ENCODE measurements around the gene FGB. TPM values are rescaled to one million over a fixed set of nuclear protein-coding genes. Genes with fewer than 3 reads are reported as not detected.
"Not testable (repeated sequence)": the region's sequence is repeated elsewhere in the genome, so short reads cannot be mapped to it uniquely, and the experiment has no call there.

FGB gene
- polyA plus RNA-seq, 1 donor: 12.3 TPM

DNA sequence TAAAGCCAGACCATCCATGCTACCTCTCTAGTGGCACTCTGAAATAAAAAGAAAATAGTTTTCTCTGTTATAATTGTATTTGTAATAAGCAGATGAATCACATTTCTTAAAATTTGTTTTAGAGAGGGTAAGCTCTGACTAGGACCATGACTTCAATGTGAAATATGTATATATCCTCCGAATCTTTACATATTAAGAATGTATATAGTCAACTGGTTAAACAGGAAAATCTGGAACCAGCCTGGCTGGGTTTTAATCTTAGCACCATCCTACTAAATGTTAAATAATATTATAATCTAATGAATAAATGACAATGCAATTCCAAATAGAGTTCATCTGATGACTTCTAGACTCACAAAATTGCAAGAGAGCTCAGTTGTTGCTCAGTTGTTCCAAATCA, 1.5 kb downstream of the FGB start:
- no peak for DNase-seq

DNA sequence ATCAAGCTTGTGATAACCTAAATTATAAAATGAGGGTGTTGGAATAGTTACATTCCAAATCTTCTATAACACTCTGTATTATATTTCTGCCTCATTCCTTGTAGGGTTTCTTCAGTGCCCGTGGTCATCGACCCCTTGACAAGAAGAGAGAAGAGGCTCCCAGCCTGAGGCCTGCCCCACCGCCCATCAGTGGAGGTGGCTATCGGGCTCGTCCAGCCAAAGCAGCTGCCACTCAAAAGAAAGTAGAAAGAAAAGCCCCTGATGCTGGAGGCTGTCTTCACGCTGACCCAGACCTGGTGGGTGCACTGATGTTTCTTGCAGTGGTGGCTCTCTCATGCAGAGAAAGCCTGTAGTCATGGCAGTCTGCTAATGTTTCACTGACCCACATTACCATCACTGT, 2.9 kb downstream of the FGB start:
- no peak for DNase-seq

DNA sequence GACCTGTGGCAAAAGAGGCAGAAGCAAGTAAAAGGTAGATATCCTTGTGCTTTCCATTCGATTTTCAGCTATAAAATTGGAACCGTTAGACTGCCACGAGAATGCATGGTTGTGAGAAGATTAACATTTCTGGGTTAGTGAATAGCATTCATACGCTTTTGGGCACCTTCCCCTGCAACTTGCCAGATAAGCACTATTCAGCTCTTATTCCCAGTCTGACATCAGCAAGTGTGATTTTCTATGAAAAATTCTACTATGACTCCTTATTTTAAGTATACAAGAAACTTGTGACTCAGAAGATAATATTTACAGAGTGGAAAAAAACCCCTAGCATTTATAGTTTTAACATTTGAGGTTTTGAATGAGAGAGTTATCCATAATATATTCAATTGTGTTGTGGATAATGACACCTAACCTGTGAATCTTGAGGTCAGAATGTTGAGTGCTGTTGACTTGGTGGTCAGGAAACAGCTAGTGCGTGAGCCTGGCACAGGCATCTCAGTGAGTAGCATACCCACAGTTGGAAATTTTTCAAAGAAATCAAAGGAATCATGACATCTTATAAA, 3.9 kb downstream of the FGB start:
- DNase-seq: no peak

DNA sequence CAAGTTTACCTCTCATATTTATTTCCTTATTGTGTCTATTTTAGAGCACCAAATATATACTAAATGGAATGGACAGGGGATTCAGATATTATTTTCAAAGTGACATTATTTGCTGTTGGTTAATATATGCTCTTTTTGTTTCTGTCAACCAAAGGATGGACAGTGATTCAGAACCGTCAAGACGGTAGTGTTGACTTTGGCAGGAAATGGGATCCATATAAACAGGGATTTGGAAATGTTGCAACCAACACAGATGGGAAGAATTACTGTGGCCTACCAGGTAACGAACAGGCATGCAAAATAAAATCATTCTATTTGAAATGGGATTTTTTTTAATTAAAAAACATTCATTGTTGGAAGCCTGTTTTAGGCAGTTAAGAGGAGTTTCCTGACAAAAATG, 6.2 kb downstream of the FGB start:
- DNase-seq: no peak

DNA sequence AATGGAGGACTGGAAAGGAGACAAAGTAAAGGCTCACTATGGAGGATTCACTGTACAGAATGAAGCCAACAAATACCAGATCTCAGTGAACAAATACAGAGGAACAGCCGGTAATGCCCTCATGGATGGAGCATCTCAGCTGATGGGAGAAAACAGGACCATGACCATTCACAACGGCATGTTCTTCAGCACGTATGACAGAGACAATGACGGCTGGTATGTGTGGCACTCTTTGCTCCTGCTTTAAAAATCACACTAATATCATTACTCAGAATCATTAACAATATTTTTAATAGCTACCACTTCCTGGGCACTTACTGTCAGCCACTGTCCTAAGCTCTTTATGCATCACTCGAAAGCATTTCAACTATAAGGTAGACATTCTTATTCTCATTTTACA, 6.8 kb downstream of the FGB start:
- no peak for DNase-seq

DNA sequence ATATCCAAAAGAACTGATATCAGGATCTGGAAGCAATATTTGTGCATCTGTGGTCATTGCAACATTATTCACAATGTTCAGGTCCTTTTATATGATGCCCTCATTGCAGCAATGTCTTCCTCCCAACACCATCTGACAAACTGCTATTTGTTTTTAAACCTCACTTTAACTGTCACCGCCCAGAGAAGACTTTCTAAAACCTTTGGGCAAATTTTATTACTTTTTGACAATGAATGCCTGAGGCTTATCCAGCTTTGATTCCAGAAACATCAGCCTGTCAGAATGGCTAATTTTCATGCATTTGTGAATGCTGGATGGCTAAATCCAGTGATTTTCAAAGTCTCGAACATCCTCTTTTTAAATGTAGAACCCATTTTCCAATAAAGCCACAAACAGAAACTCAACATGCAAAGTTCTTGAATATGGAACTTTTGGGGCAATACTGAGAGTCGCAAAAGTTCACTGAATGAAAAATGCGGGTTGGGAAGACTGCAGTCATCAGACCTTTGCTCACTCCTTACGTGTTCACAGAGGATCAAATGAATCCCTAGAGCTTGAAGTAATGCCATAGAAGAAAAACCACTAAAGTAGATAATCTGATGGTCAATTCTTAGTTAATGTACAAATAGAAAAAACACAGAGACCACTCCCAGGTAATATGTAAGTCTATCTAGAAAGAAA, 10.5 kb downstream of the FGB start:
- no peak for DNase-seq

DNA sequence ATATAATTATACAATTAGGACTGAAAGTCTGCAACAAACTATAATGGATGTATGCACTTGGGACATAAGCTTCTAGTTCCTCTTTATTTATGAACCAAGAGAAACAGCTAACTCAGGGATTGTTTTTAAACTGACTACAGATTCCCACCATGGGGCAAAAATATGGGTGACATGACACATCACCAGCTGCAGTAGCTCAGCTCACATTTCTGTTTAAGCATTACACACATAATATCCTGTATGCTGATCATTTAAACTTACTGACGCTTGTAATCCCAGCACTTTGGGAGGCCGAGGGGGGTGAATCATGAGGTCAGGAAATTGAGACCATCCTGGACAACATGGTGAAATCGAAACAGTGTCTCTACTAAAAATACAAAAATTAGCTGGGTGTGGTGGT, 11.5 kb downstream of the FGB start:
- no peak for DNase-seq

DNA sequence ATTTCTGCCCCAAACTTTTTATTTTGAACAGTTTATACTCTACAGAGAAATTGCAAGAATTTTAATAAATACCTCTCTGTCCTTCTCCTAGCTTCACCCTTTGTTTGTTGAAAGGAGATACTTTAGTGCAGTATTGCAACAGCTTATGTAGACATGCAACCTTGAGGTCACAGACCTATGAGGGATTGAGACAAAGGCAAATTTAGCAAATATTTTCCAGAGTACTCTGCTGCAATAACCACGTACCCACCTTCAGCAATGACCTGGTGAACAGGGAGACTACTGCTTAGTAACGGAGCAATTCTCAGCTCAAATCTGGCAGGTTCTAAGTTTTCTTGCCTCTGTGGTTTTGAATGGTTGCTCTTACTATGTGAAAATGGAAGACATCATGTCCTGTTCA, 14.5 kb downstream of the FGB start:
- no peak for DNase-seq

DNA sequence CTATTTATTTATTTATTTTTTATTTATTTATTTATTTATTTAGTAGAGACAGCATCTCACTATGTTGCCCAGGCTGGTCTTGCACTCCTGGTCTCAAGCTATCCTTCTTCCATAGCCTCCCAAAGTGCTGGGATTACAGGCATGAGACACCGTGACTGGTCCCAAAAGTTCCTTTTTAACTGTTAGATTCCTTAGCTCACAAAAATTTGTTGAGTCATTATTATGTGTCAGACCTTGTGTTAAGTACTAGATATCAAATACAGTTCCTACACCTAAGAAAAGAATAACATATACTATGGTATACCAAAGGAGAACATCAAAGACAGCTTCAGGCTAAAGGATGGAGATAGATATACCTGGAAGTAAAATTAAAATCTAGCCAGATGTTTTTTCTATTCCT, 16.1 kb downstream of the FGB start:
- DNase-seq: no peak

DNA sequence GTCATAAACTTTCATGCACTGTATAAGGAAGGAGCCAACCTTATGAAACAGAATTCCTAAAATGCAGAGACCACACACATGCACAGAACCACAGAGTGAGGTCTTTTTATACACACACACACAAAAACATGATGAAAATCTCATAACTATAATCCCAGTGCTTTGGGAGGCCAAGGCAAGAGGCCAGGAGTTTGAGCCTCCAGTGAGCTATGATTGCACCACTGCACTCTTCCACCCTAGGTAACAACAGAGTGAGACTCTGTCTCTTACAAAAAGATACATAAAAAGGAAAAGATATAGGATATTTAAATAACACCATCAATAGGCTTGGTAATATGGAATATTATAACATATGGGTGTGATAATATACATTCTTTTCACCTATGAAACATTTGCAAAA, 17.1 kb downstream of the FGB start:
- no peak for DNase-seq

DNA sequence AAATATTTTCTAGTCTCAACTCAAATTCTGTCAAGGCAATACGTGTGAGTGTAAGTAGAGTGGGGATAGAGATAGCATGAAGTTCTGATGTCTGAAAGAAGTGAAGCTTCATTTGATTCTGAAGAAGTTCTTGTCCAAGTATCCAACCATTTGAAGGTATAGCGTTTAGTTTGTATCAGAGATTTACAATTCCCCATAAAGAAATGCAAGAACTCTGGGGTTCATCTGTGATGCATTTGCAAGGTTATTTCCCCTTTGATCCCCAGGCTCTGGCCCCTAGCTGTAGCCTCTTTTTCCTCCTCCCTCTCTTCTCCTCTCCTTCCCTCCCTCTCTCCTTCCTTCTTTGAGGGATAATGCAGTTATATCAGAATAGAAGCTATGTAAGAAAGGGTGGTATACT, 19.9 kb downstream of the FGB start:
- DNase-seq: no peak

DNA sequence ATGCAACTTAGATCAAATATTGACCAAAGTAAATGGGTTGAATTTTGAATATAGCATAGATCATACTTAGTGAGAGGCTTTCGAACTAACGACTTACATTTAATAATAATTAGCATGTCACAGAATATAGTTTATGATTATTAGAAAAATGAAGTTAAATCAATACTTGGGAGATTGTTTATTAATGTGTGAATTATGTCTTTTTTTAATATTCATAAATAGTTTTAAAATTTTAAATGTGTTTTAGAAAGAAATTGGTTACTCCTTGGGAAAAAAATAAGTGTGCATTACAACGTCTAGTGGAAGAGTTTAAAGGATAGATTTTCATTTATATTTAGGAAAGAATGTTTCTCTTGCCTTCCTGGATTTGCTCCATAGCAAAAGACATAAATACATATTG, 20.4 kb downstream of the FGB start:
- no peak for DNase-seq

DNA sequence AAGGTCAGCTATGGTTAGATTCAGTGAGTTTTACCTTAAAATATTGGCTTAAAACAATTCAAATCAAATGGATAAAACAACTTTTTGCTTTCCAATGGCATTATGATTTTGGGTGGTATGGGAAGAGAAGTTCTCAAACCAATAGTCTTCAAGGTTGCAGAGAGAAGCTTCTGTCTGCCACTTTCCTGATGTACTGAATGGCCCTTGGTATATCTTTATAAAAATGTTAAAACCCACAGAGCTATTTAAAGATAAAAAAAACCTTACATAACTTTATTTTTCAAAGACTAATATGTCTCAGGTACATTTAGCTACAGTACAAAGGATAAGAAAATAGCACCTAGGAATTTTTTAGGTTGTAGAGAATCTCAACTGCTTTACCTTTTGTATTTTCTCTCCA, 20.9 kb downstream of the FGB start:
- DNase-seq: no peak

DNA sequence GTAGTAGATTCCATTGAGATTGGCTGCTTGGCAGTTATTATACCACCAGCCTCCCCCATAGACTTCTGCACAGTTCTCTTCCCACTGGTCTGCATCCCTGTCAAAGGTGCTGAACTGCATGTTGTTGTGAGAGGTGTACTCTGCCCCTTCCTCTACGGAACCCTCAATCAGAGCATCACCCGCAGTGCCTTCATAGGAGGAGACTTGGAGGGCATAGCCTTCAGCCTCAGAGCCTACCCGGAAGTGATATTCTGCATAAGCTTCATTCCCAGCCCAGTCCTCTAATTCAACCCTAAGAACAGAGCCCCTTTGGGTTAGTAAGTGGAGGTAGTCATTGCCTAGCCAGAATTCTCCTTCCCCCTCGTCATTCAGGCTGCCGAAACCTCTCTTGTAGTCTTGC, 21.4 kb downstream of the FGB start:
- DNase-seq: no peak

DNA sequence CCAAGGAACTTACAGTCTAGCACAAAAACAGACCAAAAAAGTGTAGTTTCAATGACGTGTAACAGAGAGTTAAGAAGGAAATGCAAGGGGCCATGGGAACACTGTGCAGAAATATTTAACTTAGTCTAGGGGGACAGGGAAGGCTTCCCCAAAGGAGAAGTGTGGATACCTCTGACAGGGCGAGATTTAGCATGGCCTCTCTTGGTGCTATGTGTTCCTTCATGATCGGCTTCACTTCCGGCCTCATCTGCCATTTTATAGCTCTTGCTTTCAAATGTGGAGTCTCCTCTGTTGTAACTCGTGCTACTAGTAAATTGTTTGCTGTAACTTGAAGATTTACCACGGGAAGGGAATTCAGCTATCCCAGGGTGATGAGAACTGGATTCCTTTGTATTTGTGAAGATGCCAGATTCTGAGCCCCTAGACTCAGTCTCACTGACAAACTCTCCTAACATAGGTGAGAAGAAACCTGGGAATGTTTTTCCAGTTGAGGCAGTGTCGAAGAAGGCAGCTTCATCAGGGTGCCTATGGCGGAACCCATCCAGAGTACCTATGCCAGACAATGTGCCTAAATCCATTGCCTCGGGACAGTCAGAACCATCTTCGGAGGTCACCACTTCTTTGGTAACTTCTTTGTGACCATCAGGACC, 22.7 kb downstream of the FGB start:
- no peak for DNase-seq

DNA sequence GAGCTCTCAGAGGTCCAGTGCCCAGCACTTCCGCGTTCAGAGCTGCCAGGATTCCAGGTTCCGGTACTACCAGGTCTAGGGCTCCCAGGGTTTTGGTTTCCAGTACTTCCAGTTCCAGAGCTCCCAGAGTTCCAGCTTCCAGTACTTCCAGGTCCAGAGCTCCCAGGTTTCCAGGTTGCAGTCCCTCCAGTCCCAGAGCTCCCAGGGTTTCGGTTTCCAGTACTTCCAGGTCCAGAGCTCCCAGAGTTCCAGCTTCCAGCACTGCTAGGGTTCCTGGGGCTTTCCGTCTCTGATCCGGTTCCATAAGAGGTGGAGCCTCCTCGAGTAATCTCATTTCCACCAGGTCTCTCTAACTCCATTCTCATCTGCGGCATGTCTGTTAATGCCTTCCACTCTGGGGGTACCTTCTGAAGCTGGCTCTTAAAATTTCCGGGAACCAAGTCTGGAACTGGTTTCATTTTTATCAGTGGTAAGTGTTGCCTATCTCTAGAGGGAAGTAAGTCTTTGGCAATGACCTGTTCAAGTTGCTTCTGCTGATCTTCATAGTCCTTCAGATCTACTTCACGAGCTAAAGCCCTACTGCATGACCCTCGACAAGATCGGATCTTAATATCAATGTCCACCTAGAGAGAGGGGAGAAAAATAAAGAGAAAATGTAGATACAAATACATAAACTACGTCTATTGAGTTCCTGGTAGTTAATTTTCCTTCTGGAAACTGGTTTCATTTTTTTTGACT, 23.7 kb downstream of the FGB start:
- DNase-seq: no peak

DNA sequence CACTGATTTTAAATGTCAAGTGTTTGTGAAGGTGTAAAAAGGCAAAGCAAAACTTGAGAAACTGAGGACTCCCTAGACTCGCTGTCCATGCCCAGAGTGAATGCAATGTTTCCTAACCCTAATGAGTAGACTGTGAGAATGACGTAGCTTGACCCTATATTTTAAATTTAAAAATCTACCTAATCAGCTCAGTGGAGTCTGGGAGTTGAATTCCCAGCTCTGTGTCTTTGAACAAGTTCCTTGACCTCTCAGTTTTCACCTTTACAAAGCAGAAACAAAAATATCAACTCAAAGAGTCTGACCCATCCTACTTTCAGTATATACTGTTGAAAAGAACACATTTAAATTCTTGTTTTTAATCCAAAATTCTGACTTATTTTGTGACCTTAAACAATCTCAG, 25.4 kb downstream of the FGB start:
- DNase-seq: no peak

DNA sequence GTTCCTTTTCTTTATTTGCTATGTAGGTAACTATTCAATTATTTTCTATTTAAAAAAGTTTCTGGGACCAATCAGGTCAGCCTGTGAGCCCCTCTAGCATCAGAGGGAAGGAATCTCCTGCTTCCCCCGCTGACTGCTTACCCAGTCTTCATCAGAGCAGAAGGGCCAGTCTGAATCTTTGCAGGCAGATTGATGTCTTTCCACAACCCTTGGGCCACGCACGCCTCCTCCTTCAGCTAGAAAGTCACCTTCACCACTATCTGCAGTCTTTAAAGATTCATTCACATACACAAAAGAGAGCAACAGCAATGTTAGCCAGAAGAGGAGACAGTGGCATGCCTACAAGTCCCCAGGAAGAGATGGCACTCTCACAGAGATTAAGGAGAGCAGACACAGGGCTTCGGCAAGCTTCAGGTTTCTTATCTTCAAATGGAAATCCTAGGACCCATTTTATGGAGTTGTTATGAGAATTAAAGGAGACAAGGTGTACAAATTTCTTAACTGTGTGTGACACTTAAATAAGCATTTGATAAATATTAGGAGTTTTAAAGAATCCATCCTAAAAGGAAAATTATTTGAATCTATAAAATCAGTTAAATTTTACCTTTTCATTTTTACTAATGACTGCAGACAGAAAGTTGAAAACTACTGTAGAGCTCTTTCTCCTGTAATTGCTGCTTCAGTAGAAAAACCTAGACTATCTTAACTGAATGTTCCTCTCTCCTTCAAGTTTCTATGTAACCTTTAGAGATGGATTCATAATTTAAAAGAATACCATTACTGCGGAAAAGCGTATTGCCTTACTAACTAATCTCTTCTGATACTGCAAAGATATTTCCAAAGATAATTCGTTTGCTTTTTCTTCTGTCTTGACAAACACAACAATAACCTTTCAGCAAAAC, 26.7 kb downstream of the FGB start:
- no peak for DNase-seq

DNA sequence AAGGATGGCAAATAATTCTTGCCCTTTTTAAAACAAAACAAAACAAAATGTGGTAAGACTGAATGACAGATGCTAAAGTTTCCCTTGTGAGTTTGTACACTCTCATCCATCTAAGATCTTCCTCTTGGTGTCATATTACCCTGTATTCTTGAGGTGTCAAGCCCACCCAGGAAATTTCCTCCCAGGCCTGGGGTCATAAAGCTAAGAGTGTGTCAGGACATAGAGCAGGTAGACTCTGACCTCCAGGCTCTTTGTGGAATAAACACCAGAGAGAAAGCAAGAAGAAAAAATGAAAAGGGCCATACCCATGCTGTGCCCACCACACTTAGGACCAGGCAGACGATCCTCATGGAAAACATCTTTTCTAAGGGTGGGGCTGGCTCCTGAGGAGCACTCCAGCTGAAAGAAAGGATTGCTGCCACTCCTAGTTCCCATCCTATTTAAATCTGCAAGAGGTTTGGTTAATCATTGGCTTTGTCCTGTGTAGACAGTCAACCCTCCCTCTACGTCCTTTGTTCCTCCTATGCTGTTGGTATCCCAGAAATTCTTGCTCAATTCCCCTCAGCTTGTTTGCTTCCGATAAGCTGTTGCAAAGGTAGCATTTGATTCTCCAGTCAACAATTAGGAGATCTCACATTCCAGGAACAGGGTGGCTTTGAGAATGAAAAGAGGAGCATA, 27.7 kb downstream of the FGB start, which contains the start of gene FGA:
Gene FGA (minus strand): TSS at position 414 of the 678 bp plus-strand sequence. CDS start 55 bp downstream, at position 359.
- no peak for DNase-seq

DNA sequence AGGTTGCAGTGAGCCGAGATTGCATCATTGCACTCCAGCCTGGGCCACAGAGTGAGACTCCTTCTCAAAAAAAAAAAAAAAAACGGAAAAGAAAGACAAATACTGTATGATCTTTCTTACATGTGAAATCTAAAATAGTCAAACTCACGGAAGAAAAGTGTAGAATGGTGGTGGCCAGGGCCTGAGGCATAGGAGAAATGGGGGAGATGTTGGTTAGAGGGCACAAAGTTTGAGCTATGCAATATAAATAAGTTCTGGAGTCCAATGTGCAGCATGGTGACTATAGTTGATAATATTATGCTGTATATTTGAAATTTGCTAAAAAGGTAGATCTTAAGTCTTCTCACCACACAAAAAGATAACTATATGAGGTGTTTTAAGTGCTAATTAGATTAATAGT, 29.1 kb downstream of the FGB start:
- no peak for DNase-seq

DNA sequence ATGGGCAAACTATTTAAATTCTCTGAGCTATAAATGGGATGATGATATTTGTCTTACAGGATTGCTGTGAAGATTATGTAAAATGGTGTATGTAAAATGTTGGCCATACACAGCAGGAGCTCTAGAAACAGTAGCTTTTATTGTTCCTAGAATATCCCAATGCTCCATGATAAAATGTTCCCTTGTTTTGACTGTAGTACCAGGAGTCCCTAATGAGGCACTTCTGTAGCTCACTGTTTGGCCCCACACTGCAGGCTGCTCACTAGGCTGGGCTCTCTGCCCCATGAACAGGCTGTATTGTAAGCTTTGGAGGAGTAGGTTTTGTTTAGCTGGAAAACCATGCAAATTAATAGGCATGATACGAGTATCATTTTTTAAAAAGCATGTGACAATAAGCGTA, 31.1 kb downstream of the FGB start:
- DNase-seq: no peak

DNA sequence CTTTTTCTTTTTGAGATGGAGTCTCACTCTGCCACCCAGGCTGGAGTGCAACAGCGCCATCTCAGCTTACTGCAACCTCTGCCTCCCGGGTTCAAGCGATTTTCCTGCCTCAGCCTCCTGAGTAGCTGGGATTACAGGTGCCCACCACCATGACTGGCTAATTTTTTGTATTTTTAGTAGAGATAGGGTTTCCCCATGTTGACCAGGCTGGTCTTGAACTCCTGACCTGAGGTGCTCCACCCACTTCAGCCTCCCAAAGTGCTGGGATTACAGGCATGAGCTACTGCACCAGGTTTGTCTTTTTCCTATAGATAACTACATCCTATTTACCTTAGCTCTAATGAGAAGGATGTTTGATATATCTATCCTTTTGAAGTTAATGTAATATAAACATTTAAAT, 31.5 kb downstream of the FGB start:
- DNase-seq: not testable (repeated sequence)

Measured in left kidney (tissue), 2 donors.